UCSD-AML1 (cell line): ENCODE data around the gene IFNGR1.

Source experiments
- DNase-seq: peaks from one replicate; lab custom pipeline; 2025; ENCODE audit not compliant: unreplicated experiment; lab: John Stamatoyannopoulos, UW

Gene IFNGR1

GRCh38 chr6:137156650-137157049, 62.5 kb downstream of the IFNGR1 start:
- DNase-seq, result no peak

- no peak for DNase-seq
Measured at GRCh38 chr6:137155830-137156229, 63.4 kb downstream of the IFNGR1 start.

- no peak for DNase-seq
Measured at GRCh38 chr6:137150072-137150471, 69.1 kb downstream of the IFNGR1 start.

- DNase-seq, result no peak
Measured at GRCh38 chr6:137149035-137149393, 70.2 kb downstream of the IFNGR1 start.

- DNase-seq, result no peak
Measured at GRCh38 chr6:137148306-137149034, 70.7 kb downstream of the IFNGR1 start.
